ENCODE results near the gene TSPEAR.

Gene TSPEAR

GRCh38 chr21:44539046-44539445 is 172.3 kb downstream of the TSPEAR start:
- no peak for DNase-seq

- DNase-seq: no peak
Measured at GRCh38 chr21:44537930-44538911, 173.2 kb downstream of the TSPEAR start.

- DNase-seq: no peak
Measured at GRCh38 chr21:44535963-44536362, 175.4 kb downstream of the TSPEAR start.

DNA sequence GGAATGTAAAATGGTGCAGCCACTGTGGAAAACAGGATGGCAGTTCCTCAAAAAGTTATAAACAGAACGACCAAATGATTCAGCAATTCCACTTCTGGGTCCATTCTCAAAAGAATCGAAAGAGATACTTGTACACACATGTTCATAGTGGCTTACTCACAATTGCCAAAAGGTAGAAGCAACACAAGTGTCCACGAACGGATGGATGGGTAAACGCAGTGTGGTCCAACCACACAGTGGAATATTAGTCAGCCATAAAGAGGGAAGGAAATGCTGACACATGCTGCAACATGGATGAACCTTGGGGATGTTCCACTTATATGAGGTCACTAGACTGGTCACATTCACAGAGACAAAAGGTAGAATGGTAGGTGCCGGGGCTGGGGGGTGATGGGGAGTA is 176.7 kb downstream of the TSPEAR start:
- no peak for DNase-seq

GRCh38 chr21:44533891-44534627 is 177.3 kb downstream of the TSPEAR start:
- DNase-seq: no peak

GRCh38 chr21:44533121-44533890 is 178.1 kb downstream of the TSPEAR start:
- no peak for DNase-seq

GRCh38 chr21:44532712-44533111 is 178.7 kb downstream of the TSPEAR start:
- DNase-seq: no peak

DNA sequence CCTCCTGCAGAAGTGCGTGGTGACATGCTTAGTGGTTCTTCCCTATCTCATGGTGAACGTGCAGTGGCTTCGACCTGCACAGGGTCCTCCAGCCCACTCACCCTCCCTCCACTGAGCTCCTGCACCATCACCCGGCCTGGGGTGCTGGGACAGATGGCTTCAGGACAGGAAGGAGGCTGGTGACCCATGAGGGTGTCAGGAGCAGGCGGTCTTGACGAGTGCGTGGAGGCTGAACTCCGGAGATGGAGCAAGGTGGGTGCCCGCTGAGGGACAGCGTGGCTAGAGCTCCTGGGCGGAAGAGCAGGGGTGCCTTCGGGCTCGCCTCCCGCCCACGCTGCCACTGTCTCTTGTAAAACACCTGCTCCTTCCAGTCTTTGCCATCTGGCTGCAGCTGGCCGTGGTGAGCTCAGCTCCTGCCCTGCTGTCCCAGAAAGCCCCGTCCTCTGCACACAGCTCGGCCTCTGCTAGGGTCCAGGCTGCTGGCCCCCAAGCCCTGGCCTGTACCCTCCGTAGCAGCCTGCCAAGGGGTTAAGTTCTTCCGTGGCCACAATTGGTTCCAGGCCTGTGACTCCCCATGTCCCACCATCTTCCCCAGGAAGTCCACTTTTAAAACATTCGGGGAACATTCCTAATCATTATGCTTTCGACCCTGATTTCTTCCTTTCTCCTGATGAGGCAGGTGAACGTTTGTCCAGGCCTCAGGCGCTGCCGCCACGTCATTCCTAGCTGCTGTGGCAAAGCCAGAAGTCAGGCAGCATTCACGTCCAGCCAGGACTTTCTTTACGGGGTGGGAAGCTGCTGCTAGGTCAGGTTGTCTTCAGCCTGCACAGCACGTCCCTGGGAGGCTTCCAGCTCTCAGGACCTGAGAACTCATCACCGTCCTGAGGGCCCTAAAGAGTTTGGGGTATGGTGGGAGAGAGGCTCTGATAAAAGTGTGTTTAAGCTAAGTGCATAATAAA is 179.5 kb downstream of the TSPEAR start:
- no peak for DNase-seq

DNA sequence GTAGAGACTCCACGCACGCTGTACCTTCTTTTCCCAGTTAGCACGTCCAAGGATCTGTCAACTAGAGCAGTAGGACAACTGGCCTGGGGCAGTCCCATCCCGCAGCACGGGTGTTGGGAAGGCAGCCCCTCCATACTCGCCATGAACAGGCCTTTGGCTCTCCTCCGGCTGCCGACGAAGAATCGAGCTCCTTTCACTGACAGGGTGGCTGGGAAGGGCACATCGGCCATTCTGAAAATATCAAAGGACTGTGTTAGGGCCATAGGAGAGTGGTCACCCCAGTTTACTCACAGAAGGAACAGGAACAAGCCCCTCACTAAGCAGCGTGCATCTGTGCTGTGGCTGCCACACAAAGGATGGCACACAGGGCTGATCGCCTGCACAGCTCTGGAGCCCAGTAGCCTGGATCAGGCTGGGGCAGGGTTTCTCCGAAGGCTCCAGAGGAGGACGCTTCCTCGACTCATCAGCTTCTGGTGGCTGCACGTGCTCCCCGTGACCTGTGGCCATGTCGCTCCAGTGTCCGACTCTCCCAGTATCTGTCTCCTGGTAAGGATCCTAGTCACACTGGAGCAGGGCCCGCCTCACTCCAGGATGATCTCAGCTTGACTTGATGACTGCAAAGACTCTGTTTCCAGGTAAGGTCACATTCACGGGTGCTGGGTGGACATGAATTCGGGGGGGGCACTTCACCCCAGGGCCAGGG is 180.3 kb downstream of the TSPEAR start:
- DNase-seq: no peak

DNA sequence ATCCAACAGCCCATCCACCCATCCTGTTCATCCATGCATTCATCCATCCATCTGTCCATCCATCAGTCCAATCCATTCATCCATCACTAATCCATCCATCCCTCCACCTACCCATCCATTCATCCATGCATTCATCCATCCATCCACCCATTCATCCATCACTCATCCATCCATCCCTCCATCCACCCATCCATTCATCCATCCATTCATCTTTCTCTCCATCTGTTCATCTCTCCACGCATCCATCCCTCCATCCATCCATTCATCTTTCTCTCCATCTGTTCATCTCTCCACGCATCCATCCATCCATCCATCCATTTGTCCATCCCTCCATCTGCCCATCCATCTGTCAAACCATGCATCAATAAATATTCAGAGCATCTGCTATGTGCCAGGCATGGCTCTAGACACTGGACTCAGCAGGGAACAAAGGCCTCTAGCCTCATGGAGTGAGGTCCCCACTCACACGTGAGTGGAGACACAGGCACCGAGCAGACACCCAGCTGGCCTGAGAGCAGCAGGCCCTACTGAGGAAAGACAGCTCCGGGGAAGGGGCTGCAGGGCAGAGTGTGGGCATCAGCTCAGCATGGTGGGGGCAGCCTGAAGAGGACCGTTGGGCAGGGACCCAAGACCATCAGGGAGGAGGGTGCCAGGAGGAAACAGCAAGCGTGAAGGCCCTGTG is 181.0 kb downstream of the TSPEAR start:
- DNase-seq: no peak

DNA sequence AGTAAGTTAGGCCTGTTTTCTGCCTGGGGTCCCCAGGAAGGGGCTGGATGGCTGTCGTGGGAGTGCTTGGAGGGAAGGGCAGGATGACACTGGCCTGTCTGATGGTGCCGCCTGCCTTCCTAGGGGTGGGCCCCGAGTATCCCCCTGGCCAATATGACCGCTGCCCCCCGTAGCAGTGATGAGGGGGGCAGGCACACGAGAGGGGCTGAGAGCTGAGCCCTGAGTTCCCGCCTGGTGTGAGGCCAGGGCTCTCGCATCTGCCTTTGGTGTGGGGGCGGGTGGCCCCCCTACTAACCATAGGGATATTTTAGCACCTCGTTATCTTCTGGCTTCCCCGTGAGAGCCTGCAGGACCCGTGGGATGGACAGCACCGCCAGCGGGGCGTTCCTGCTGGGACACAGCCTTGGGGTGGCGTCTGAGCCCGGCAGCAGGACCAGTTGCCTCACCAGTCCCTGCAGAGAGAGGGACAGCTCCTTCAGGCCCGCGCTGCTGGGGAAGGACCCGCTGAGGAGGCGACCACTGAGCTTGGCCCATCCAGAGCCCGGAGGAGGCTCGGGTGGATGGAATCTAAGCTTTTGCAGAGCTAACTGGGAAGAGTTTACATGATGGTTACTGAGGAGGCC is 181.8 kb downstream of the TSPEAR start:
- DNase-seq: no peak

- no peak for DNase-seq
Measured at GRCh38 chr21:44529011-44529421, 182.4 kb downstream of the TSPEAR start.

DNA sequence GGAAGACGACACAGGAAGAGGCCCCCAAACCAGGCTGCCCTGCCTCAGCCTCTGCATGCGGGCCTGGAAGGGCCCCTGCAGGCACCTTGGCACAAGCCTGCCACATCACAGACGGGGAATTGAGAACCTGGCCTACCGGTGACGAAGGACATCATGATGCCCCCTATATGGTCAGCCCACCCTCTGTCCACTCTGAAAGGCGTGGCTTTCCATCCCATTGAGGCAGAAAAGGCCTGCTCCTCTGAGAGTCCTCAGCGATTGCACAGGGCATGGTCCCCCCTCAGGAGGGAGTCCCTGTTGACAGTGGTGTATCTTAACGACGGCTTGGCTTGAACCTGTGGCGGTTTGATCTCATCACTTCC is 182.8 kb downstream of the TSPEAR start:
- no peak for DNase-seq

DNA sequence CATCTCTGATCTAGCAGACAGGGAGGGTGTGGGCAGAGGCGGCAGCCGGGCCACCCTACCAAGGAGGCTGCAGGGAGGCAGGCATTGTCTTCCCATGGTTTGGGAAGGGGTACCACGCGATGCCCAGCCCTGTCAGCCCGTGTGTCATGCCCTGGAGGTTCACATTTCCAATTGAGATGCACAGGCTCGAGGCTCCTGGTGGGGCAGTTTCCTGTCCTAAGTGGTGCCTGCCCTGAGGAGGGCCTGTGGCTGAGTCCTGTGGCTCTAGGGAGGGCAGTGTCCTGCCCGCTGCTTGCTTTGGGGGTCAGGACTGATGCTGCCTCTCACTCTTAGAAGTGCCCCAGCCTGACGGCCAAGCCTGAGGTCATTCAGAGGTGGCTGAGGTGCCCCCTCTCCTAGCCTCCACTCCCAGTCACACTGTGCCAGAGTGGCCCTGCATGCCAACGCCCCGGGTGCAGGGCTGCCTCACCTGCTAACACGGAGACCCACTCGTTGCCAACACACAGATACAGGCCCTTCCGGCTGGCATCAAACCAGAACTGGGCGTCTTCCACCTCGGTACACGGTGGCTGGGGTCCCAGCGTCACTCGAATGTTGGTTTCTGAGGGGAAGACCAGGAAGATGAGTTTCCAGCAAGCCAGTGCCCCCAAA is 183.3 kb downstream of the TSPEAR start:
- no peak for DNase-seq

DNA sequence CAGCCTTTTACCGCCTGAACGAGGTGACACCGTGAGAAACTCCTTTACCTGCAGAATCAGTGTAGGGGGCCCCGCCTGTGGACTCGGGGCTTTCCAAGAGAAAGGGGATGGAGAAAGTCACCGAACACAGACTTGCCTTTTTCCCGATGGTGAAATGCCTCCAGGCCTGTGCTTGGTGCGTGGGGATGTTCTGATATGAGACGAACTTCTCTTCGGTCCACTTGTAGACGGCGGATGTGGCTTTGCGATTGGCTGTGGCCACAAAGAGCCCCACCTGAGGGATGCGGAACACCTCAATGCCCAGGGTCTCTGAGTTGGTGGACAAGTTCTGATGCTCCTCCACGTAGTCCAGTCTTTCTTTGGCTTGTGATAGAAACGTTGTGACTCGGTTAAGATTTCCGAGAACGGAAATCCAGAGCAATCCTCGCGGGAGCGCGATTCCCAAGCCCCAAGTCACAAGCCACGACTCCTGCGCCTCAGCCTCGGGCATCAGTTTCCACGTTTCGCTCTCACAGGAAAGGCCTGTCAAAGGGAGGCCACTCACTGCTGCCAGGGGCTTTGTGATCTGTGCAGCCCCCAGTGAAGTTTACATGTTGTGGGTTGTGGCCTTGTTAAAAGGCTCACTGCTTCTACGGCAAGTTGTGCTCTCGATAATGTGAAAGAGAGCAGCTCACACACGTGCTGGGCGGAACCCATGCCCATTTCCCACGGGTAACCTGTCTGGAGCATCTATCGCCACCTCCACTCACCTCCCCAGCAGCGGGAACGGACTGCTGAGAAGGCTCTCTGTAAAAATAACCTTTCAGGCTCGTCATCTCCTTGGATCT is 184.0 kb downstream of the TSPEAR start:
- no peak for DNase-seq

GRCh38 chr21:44526096-44526997 is 185.0 kb downstream of the TSPEAR start:
- no peak for DNase-seq

GRCh38 chr21:44525391-44526095 is 185.8 kb downstream of the TSPEAR start:
- DNase-seq: no peak

Measured in stimulated activated CD4-positive, alpha-beta T cell treated with anti-CD3 and anti-CD28 coated beads, Interleukin-2, amount 100 ng/mL, for 24 hours (primary cell).